Peyer's patch (tissue), 4 donors: Measurements from ENCODE around the gene HSPBAP1. TPM values are rescaled to one million over a fixed set of nuclear protein-coding genes. Genes with fewer than 3 reads are reported as not detected.

ENCODE experiments used
- DNase-seq, 3 donors: peaks; one replicate each; pipeline ENCODE4 v3.0.0-alpha.2; 2017 to 2019
- H3K27ac ChIP-seq, 4 donors: fragments of 200-600 bp; sonication (generic); one replicate each; pipeline ENCODE4 v1.5.1; 2016 to 2019
- H3K27me3 ChIP-seq, 2 donors: fragments of 200-600 bp; sonication (generic); one replicate each; pipeline ENCODE4 v1.5.1; 2019
- H3K36me3 ChIP-seq, 3 donors: fragments of 200-600 bp; sonication (generic); one replicate each; pipeline ENCODE4 v1.5.1; 2016 to 2019
- H3K4me1 ChIP-seq, 4 donors: fragments of 200-600 bp; sonication (generic); one replicate each; pipeline ENCODE4 v1.5.1; 2016 to 2019
- H3K4me3 ChIP-seq, 4 donors: fragments of 200-600 bp; sonication (generic); 1 replicate in 3 of 4; 2 replicates in 1 of 4; pipeline ENCODE4 v1.5.1; 2016 to 2019; ENCODE audit warnings: mild to moderate bottlenecking in 1 of 4
- H3K9me3 ChIP-seq, 4 donors: fragments of 200-600 bp; sonication (generic); one replicate each; pipeline ENCODE4 v1.5.1; 2016 to 2019; ENCODE audit warnings: mild to moderate bottlenecking in 1 of 4
- CTCF ChIP-seq, 6 experiments: fragments of 450-650 bp in 4 of 6; fragments of 200-600 bp in 2 of 6; sonication (generic) in 1 of 6; IDR thresholded peaks; one replicate each; pipeline ENCODE4 v1.5.1; 2017 to 2019; ENCODE audit warnings: antibody characterized with exemption in 6 of 6, mild to moderate bottlenecking in 3 of 6, moderate library complexity in 1 of 6
- POLR2A ChIP-seq, 2 donors: fragments of 450-650 bp; IDR thresholded peaks; one replicate each; pipeline ENCODE4 v1.5.1; 2017; ENCODE audit warnings: antibody characterized with exemption in 2 of 2, mild to moderate bottlenecking in 2 of 2, moderate library complexity in 2 of 2
- total RNA-seq, 4 donors: library from RNA; depleted of rRNA; stranded (reverse); fragments of >200 nt; gene quantifications; one replicate each; pipeline ENCODE4 v1.1.0, GENCODE V29; 2016

HSPBAP1 gene
- total RNA-seq, 4 donors from 2014 or later = 10.0 to 28.1 (median 12.9) TPM

DNA sequence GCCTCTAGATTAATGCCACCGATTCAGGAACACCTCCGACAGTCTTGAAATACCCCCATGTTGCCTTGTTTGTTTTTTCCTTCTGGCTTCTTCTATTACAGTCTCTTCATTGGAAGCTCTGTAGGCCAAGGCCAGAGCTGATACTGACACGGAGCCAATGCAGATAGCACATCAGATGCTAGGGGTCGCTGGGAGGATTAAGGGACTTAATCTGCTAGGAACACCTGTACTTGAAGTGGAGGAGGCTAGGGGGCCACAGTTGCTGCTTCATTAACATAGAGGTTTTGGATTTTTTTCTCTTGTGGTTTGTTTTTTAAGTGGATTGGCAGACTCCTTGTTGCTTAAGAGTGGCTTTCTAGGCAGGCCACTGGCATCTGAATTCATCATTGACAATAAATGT lies 63.4 kb downstream of the HSPBAP1 start:
- Histone ChIP-seq H3K27me3 (no peaks in the 10 kb centered on the region), H3K4me3 (no peak overlapping the region), H3K27ac (no peak overlapping the region), H3K36me3 (peaks cover 0 to 9% (median 0%) of the 10 kb centered on the region in 3 donors), H3K9me3 (no peaks in the 10 kb centered on the region), H3K4me1 (no peaks in the 10 kb centered on the region)
- TF ChIP-seq CTCF (IDR thresholded peaks at IDR 0.05) (no peak), POLR2A (IDR thresholded peaks at IDR 0.05) (no peak)
- DNase-seq = no peak

GRCh38 chr3:122728756-122729514 lies 64.7 kb downstream of the HSPBAP1 start:
- H3K36me3 ChIP-seq = peaks cover 0 to 9% (median 0%) of the 10 kb centered on the region in 3 donors
- no peak overlapping the region for H3K4me3 ChIP-seq
- no peak for DNase-seq
- no peaks in the 10 kb centered on the region for H3K4me1 ChIP-seq
- H3K27me3 ChIP-seq = no peaks in the 10 kb centered on the region
- H3K9me3 ChIP-seq = no peaks in the 10 kb centered on the region
- TF ChIP-seq CTCF (IDR thresholded peaks at IDR 0.05) = no peak
- no peak for TF ChIP-seq POLR2A (IDR thresholded peaks at IDR 0.05)
- no peak overlapping the region for H3K27ac ChIP-seq

DNA sequence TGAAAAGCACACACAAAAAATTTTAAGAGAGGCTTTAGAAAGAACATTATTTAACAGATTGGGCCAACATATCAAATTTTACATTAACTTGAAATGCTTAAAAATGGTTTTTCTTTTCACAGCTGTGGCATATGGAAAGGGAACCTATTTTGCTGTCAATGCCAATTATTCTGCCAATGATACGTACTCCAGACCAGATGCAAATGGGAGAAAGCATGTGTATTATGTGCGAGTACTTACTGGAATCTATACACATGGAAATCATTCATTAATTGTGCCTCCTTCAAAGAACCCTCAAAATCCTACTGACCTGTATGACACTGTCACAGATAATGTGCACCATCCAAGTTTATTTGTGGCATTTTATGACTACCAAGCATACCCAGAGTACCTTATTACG lies 65.4 kb downstream of the HSPBAP1 start:
- Histone ChIP-seq H3K36me3 (peaks cover 0 to 9% (median 0%) of the 10 kb centered on the region in 3 donors), H3K27me3 (no peaks in the 10 kb centered on the region), H3K27ac (no peak overlapping the region), H3K9me3 (no peaks in the 10 kb centered on the region), H3K4me1 (no peaks in the 10 kb centered on the region), H3K4me3 (no peak overlapping the region)
- TF ChIP-seq POLR2A (IDR thresholded peaks at IDR 0.05) (no peak), CTCF (IDR thresholded peaks at IDR 0.05) (no peak)
- no peak for DNase-seq

DNA sequence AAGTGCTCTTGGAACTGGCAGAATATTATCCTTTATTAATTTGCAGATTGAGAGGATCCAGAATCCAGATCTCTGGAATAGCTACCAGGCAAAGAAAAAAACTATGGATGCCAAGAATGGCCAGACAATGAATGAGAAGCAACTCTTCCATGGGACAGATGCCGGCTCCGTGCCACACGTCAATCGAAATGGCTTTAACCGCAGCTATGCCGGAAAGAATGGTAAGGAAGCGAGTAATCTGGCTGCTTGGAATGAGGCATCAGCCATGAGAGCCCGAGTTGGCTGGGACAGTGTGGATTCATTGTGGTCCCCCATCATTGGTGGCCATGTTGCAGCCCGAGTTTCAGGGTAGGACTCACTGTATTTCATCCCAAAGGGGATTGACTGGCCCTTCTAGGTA lies 65.9 kb downstream of the HSPBAP1 start:
- TF ChIP-seq POLR2A (IDR thresholded peaks at IDR 0.05) = no peak
- no peak for TF ChIP-seq CTCF (IDR thresholded peaks at IDR 0.05)
- no peaks in the 10 kb centered on the region for H3K27me3 ChIP-seq
- H3K4me1 ChIP-seq = no peaks in the 10 kb centered on the region
- H3K27ac ChIP-seq = no peak overlapping the region
- DNase-seq = no peak
- no peaks in the 10 kb centered on the region for H3K9me3 ChIP-seq
- no peak overlapping the region for H3K4me3 ChIP-seq
- peaks cover 0 to 9% (median 0%) of the 10 kb centered on the region in 3 donors for H3K36me3 ChIP-seq

- no peak for DNase-seq
- H3K4me3 ChIP-seq = no peak overlapping the region
- no peak for TF ChIP-seq CTCF (IDR thresholded peaks at IDR 0.05)
- no peak for TF ChIP-seq POLR2A (IDR thresholded peaks at IDR 0.05)
- no peaks in the 10 kb centered on the region for H3K27me3 ChIP-seq
- H3K9me3 ChIP-seq = no peaks in the 10 kb centered on the region
- no peaks in the 10 kb centered on the region for H3K4me1 ChIP-seq
- peaks cover 0 to 9% (median 0%) of the 10 kb centered on the region in 3 donors for H3K36me3 ChIP-seq
- no peak overlapping the region for H3K27ac ChIP-seq
Observed at GRCh38 chr3:122727294-122727693, 66.3 kb downstream of the HSPBAP1 start.
